Heart left ventricle (tissue), 13 donors: ENCODE data around the gene SLC9C1.

Experiments used
- POLR2A ChIP-seq, 2 donors: fragments of 450-650 bp; IDR thresholded peaks; one replicate each; pipeline ENCODE4 v1.6.1; 2017; ENCODE audit warnings: antibody characterized with exemption in 2 of 2, mild to moderate bottlenecking in 2 of 2, moderate library complexity in 2 of 2
- TF ChIP-seq, protein P1 (sequence below), 12 donors: fragments of 200-600 bp; sonication (generic) in 4 of 12; IDR thresholded peaks; one replicate each; pipeline versions ENCODE4 v1.5.0 to v1.8.0; 2018 to 2022; ENCODE audit warnings: antibody characterized with exemption in 12 of 12, mild to moderate bottlenecking in 5 of 12
- donor health status: ischemic (EF 13 %, LVEDD 7.1; RV severe dilation, severe dysfunction).
- donor health status: DM: no; HTN: yes; CAD: no.
- donor health status: DM: no; HTN: no; CAD: no.
- donor health status: ischemic (EF 25% LVEDD 6.9; RV normal size, moderate dysfunction).
- donor health status: ischemic (EF 25% LVEDD 5.7; RV mildly dilated, moderate dysfunction).
- donor health status: ischemic (EF 35%, LVEDD 5.7; RV mildly dilated, moderate dysfunction).
- donor health status: nonischemic (EF 11% LVEDD 7.7; RV severe dilation, severe dysfunction).
- donor health status: DM: yes; HTN: yes; CAD: no.
- donor health status: PGD.
- donor health status: ischemic (EF 29% LVEDD 5.4; RV normal size, mild dysfunction).
- donor health status: nonischemic (EF 23%, LVEDD 6.1; RV moderate dilation, normal function).

DNA sequence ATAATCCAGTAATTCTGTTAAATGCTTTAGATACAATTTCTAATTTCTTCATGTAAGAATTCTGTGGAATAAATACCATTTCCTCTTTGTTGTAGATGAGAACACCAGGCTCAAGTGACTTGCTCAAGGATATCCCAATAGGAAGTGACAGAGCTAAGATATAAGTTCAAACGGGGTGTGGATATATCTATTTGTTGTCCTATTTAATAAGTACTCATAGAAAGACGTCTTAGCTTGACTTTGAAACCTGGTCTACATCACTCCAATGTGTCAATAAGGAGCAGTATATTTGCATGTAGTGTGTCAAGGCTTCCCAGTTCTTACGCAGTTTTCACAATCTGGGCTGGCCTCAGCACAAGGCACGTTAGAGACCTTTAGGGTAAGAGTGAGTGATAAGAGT, 156.2 kb downstream of the SLC9C1 start:
- TF ChIP-seq, protein P1, sequence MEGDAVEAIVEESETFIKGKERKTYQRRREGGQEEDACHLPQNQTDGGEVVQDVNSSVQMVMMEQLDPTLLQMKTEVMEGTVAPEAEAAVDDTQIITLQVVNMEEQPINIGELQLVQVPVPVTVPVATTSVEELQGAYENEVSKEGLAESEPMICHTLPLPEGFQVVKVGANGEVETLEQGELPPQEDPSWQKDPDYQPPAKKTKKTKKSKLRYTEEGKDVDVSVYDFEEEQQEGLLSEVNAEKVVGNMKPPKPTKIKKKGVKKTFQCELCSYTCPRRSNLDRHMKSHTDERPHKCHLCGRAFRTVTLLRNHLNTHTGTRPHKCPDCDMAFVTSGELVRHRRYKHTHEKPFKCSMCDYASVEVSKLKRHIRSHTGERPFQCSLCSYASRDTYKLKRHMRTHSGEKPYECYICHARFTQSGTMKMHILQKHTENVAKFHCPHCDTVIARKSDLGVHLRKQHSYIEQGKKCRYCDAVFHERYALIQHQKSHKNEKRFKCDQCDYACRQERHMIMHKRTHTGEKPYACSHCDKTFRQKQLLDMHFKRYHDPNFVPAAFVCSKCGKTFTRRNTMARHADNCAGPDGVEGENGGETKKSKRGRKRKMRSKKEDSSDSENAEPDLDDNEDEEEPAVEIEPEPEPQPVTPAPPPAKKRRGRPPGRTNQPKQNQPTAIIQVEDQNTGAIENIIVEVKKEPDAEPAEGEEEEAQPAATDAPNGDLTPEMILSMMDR (IDR thresholded peaks at IDR 0.05): no peak
- no peak for TF ChIP-seq POLR2A (IDR thresholded peaks at IDR 0.05)
